IMR-90 (cell line): ENCODE data around the gene ST7.

Experiments used
- CEBPB ChIP-seq: IDR thresholded peaks from 2 replicates; pipeline ENCODE4 v1.6.1; 2012; ENCODE audit warnings: low read depth, low read length, improper control_type of control experiment
- FOS ChIP-seq: fragments of 150-350 bp; IDR thresholded peaks from 2 replicates; pipeline ENCODE4 v1.6.1; 2016; ENCODE audit warnings: low read depth, low read length
- POLR2A ChIP-seq: IDR thresholded peaks from 2 replicates; pipeline ENCODE4 v1.6.1; 2012; ENCODE audit warnings: mild to moderate bottlenecking, low read depth, low read length
- USF2 ChIP-seq: fragments of 150-350 bp; IDR thresholded peaks from 2 replicates; pipeline ENCODE4 v1.6.1; 2017; ENCODE audit warnings: mild to moderate bottlenecking, antibody characterized with exemption, low read length, low read depth
- TF ChIP-seq, protein P1 (sequence below): conservative IDR thresholded peaks from 2 replicates; pipeline ENCODE4 v1.5.1; 2012; ENCODE audit warnings: mild to moderate bottlenecking, low read depth, low read length, improper control_type of control experiment

- TF ChIP-seq, protein P1, sequence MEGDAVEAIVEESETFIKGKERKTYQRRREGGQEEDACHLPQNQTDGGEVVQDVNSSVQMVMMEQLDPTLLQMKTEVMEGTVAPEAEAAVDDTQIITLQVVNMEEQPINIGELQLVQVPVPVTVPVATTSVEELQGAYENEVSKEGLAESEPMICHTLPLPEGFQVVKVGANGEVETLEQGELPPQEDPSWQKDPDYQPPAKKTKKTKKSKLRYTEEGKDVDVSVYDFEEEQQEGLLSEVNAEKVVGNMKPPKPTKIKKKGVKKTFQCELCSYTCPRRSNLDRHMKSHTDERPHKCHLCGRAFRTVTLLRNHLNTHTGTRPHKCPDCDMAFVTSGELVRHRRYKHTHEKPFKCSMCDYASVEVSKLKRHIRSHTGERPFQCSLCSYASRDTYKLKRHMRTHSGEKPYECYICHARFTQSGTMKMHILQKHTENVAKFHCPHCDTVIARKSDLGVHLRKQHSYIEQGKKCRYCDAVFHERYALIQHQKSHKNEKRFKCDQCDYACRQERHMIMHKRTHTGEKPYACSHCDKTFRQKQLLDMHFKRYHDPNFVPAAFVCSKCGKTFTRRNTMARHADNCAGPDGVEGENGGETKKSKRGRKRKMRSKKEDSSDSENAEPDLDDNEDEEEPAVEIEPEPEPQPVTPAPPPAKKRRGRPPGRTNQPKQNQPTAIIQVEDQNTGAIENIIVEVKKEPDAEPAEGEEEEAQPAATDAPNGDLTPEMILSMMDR, result no peak
- no peak for TF ChIP-seq USF2
- TF ChIP-seq CEBPB, result no peak
- no peak for TF ChIP-seq FOS
- TF ChIP-seq POLR2A, result no peak
These were observed 241.1 kb downstream of the ST7 start for GRCh38 chr7:117194445-117194844.
